ENCODE data around the gene CACNG7. TPM values are rescaled to one million over a fixed set of nuclear protein-coding genes. Genes with fewer than 3 reads are reported as not detected.
A peak's percentile ranks its signal among the peaks of the same experiment; 100 is the strongest.

Gene CACNG7
- total RNA-seq, 1 experiment from 2014 or later: not detected

DNA sequence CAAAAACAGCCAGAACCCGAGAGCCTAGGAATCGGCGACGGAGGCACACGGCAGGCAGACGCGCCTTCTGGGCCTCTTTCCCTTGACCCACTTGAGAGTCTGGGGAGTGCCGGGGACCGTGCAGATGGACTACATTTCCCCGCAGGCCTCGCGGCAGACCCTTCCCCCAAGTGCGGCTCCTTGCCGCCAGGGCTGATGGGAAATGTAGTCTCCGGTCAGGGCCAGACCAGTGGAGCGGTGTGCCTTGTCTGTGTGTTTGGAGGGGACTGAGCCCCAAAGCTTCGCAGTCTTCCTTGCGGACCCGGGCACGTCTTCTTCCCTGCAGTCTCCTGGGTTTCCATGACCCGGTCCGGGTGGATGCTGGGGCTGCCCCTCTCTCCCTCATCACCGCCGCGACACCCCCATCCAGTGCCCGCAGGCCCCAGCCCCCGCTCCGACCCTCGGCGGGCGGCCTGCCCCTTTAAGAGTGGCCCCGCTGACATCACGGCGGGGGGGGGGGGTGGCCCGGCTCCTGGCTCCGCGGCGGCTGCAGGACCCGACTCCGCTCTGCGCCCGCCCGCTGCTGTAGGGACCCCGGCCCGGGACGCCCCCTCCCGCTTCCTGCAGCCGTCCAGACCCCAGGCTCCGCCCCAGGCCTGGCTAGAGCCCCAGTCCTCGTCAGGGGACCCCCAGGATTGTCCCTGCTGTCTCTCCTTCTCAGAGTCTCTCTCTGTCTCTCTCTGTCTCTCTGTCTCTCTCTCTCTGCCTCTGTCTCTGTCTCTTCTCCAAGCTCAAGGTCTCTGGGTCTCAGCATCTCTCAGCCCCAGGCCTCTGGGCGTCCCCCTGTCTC lies 758 bp upstream of the CACNG7 start:
- POLR2A ChIA-PET (ENCODE audit: low non-redundant PET): interaction anchor here (0.7 kb wide), 1 partner anchor 75 kb away, joined by 5 read pairs; no protein-coding TSS in a partner anchor
- peak; percentile 85 for DNase-seq (ENCODE audit: low spot score)
- intact Hi-C loops (cut with micrococcal nuclease; ENCODE audit: unreplicated experiment): no loop called here
- CTCF ChIA-PET: interaction anchor here (1.4 kb wide), 1 partner anchor 116 kb away, joined by 3 read pairs; no protein-coding TSS in a partner anchor
- no peaks in the 10 kb centered on the region for H3K9me3 ChIP-seq (ENCODE audit: low read depth, low read length, poor library complexity, severe bottlenecking)
- peak overlapping the region; percentile 30 for H3K4me3 ChIP-seq (ENCODE audit: low read depth, low read length, poor library complexity, severe bottlenecking)
- H3K27ac ChIP-seq (ENCODE audit: low read depth, low read length, poor library complexity, severe bottlenecking): no peak overlapping the region
- peaks cover 8% of the 10 kb centered on the region for H3K4me1 ChIP-seq (ENCODE audit: insufficient read depth, low read length, poor library complexity, severe bottlenecking)
- H3K36me3 ChIP-seq (ENCODE audit: insufficient read depth, low read length, poor library complexity, severe bottlenecking): no peaks in the 10 kb centered on the region
- BruUV-seq (replicated peaks): no TSS peak
- no peak for TF ChIP-seq EZH2 (IDR thresholded peaks at IDR 0.05; ENCODE audit: borderline replicate concordance, low read depth, low read length, poor library complexity, severe bottlenecking)
- TF ChIP-seq, protein P1, sequence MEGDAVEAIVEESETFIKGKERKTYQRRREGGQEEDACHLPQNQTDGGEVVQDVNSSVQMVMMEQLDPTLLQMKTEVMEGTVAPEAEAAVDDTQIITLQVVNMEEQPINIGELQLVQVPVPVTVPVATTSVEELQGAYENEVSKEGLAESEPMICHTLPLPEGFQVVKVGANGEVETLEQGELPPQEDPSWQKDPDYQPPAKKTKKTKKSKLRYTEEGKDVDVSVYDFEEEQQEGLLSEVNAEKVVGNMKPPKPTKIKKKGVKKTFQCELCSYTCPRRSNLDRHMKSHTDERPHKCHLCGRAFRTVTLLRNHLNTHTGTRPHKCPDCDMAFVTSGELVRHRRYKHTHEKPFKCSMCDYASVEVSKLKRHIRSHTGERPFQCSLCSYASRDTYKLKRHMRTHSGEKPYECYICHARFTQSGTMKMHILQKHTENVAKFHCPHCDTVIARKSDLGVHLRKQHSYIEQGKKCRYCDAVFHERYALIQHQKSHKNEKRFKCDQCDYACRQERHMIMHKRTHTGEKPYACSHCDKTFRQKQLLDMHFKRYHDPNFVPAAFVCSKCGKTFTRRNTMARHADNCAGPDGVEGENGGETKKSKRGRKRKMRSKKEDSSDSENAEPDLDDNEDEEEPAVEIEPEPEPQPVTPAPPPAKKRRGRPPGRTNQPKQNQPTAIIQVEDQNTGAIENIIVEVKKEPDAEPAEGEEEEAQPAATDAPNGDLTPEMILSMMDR (conservative IDR thresholded peaks at IDR 0.05; ENCODE audit: low read depth, low read length): no peak
- H3K27me3 ChIP-seq (replicated peaks; ENCODE audit: insufficient read depth, low read depth, low read length, poor library complexity): peaks cover 52% of the 10 kb centered on the region

DNA sequence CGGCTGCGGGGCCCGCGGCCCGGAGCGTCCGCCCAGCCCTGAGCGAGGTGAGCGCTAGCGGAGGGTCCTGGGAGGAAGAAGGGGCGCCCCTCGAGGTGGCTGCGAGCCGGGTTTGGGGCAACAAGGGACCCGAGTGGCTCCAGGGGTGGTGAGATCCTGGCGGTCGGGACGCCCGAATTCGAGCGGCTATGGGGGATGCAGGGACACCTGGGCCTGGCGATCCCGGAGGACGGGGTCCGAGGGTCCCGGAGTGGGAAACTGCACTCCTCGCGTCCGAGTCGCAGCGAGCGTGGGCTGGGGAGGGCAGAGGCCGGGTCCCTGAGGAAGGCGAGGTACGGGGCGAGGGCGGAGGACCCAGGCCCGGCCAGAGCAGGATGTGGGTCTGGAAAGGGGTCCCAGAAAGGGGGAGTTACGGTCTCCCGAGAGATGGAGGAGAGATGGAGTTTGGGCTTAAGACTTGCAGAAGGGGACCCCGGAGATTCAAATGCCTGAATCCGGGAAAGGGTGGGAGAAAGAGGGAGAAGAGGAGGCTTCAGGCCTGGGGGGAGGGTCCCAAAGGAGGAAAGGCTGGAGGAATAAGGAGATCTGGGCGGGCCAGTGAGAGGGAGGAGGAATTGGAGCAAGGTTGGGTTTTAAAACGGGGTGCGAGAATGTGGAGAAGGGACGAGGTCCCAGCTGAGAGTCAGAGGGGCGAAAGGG lies 542 bp downstream of the CACNG7 start:
- ChIA-PET POLR2A (ENCODE audit: low non-redundant PET) (no interaction called here), CTCF (no interaction called here)
- intact Hi-C loops (cut with micrococcal nuclease; ENCODE audit: unreplicated experiment): no loop called here
- Histone ChIP-seq H3K36me3 (ENCODE audit: insufficient read depth, low read length, poor library complexity, severe bottlenecking) (no peaks in the 10 kb centered on the region), H3K27ac (ENCODE audit: low read depth, low read length, poor library complexity, severe bottlenecking) (no peak overlapping the region), H3K9me3 (ENCODE audit: low read depth, low read length, poor library complexity, severe bottlenecking) (no peaks in the 10 kb centered on the region), H3K4me3 (ENCODE audit: low read depth, low read length, poor library complexity, severe bottlenecking) (no peak overlapping the region), H3K27me3 (replicated peaks; ENCODE audit: insufficient read depth, low read depth, low read length, poor library complexity) (peaks cover 52% of the 10 kb centered on the region), H3K4me1 (ENCODE audit: insufficient read depth, low read length, poor library complexity, severe bottlenecking) (peaks cover 8% of the 10 kb centered on the region)
- no TSS peak for BruUV-seq (replicated peaks)
- no peak for DNase-seq (ENCODE audit: low spot score)
- TF ChIP-seq EZH2 (IDR thresholded peaks at IDR 0.05; ENCODE audit: borderline replicate concordance, low read depth, low read length, poor library complexity, severe bottlenecking): peak; percentile 98
- TF ChIP-seq, protein P1 (conservative IDR thresholded peaks at IDR 0.05; ENCODE audit: low read depth, low read length): no peak

DNA sequence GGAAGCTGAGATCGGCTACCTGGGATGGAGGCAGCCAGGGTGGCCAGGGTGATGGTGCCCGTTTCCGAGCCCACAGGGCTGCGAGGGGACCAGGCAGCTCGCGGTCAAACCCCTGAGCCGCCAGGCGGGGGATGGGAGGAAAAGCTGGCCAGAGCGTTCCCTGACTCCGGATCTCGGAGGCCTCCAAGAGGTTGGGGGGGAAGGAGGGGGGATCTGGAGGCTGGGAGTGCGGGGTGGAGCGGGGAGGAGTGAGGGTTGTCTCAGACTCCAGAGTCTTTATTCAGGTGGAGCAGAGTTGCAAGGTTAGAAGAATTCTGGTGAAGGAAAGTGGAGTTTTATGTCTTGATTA lies 1.1 kb downstream of the CACNG7 start:
- no peak for TF ChIP-seq EZH2 (IDR thresholded peaks at IDR 0.05; ENCODE audit: borderline replicate concordance, low read depth, low read length, poor library complexity, severe bottlenecking)
- TF ChIP-seq, protein P1 (conservative IDR thresholded peaks at IDR 0.05; ENCODE audit: low read depth, low read length): no peak
- CTCF ChIA-PET: no interaction called here
- Histone ChIP-seq H3K27ac (ENCODE audit: low read depth, low read length, poor library complexity, severe bottlenecking) (no peak overlapping the region), H3K4me3 (ENCODE audit: low read depth, low read length, poor library complexity, severe bottlenecking) (no peak overlapping the region), H3K9me3 (ENCODE audit: low read depth, low read length, poor library complexity, severe bottlenecking) (no peaks in the 10 kb centered on the region), H3K4me1 (ENCODE audit: insufficient read depth, low read length, poor library complexity, severe bottlenecking) (peaks cover 8% of the 10 kb centered on the region), H3K36me3 (ENCODE audit: insufficient read depth, low read length, poor library complexity, severe bottlenecking) (no peaks in the 10 kb centered on the region), H3K27me3 (replicated peaks; ENCODE audit: insufficient read depth, low read depth, low read length, poor library complexity) (peaks cover 48% of the 10 kb centered on the region)
- BruUV-seq (replicated peaks): no TSS peak
- DNase-seq (ENCODE audit: low spot score): no peak
- POLR2A ChIA-PET (ENCODE audit: low non-redundant PET): no interaction called here
- intact Hi-C loops (cut with micrococcal nuclease; ENCODE audit: unreplicated experiment): no loop called here
